ENCODE results near the gene PTPRK. TPM values are rescaled to one million over a fixed set of nuclear protein-coding genes. Genes with fewer than 3 reads are reported as not detected.

The PTPRK gene
- total RNA-seq, 1 donor from 2014 or later: 4.2 TPM

DNA sequence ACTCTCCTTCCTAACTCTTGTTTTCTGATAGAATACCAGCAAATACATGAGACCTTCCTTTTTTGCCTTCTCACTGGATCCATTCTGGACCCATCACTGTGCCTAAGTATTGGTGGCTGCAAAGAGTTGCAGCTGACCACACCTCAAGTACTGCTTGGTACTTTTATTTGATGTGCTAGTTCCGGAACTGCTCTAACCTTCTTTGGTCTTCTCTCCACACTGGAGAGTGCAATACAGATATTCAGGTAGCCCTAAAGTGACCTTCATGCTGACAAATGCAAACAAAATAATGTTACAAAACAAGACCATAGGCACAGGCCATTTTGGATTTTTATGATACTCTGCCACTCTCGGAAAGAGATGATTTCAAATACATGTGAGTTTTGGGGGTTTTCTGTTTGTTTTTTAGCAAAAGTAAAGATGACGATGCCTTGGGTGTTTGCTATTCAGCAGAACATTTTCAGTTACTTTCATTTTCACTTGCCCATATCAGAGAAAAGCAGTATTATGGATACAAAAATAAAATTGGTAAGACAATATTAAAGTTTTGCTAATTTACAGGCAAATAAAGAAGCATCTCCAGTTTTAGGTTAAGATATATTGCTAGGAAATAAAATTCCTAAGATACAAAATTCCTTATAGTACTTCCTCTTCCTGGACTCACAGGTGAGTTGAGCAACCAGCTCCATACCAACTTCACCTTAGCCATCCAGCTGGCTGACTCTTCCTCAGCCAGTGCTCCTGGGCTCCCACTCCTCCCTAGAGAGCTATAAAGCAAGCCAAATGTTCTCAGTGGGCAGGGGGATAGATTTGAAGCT lies 42.0 kb downstream of the PTPRK start:
- no peak overlapping the region for H3K27ac Mint-ChIP-seq
- H3K36me3 Mint-ChIP-seq (ENCODE audit: low read depth): no peaks in the 10 kb centered on the region
- peaks cover 8% of the 10 kb centered on the region for H3K4me1 Mint-ChIP-seq (ENCODE audit: low read depth)
- intact Hi-C loops (cut with micrococcal nuclease): no loop called here
- H3K9me3 Mint-ChIP-seq: no peaks in the 10 kb centered on the region
- H3K4me3 Mint-ChIP-seq (ENCODE audit: low read depth): peak overlapping the region; percentile 29
- no peaks in the 10 kb centered on the region for H3K27me3 Mint-ChIP-seq (ENCODE audit: low read depth)
- no peak for DNase-seq (ENCODE audit: low spot score)

DNA sequence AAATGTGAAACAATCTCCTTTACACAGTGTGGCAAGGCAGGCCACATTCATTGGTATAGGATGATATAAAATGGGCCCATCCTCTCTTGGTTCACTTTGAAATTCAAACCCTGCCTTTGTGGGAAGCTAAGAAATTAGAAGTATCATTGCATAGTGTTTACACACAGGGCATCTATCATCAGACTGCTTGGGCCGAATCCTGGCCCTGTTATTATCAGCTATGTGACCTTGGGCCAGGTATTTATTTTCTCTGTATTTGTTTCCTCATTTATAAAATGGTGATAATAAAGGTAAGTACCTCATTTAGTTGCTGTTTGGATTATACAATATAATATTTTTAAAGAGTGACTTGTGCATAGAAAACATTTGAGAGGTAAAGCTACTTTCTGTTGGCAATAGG lies 45.5 kb downstream of the PTPRK start:
- intact Hi-C loops (cut with micrococcal nuclease): no loop called here
- no peak for DNase-seq (ENCODE audit: low spot score)
- H3K27me3 Mint-ChIP-seq (ENCODE audit: low read depth): no peaks in the 10 kb centered on the region
- H3K4me1 Mint-ChIP-seq (ENCODE audit: low read depth): peaks cover 8% of the 10 kb centered on the region
- no peaks in the 10 kb centered on the region for H3K36me3 Mint-ChIP-seq (ENCODE audit: low read depth)
- H3K27ac Mint-ChIP-seq: no peak overlapping the region
- H3K4me3 Mint-ChIP-seq (ENCODE audit: low read depth): no peak overlapping the region
- H3K9me3 Mint-ChIP-seq: no peaks in the 10 kb centered on the region

DNA sequence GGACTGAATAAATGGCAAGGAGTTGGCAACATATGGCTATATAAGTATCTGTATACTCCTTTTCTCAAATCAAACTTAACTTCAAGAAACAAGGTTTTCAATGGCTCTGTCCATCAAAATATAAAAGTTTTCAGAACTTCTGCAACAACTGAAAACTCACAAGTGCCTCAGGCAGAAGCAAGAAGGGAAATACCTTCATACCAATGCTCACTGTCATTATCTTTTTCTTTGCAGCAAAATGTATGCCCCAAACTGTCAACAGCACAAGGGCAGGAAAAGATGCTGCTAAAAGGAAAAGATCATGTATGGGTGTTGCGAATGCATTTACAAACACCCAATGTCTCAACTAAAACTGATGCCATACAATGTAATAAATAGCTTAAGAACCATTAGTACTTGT lies 45.9 kb downstream of the PTPRK start:
- peaks cover 8% of the 10 kb centered on the region for H3K4me1 Mint-ChIP-seq (ENCODE audit: low read depth)
- no peaks in the 10 kb centered on the region for H3K36me3 Mint-ChIP-seq (ENCODE audit: low read depth)
- H3K9me3 Mint-ChIP-seq: no peaks in the 10 kb centered on the region
- no peak overlapping the region for H3K27ac Mint-ChIP-seq
- no peaks in the 10 kb centered on the region for H3K27me3 Mint-ChIP-seq (ENCODE audit: low read depth)
- H3K4me3 Mint-ChIP-seq (ENCODE audit: low read depth): no peak overlapping the region
- no peak for DNase-seq (ENCODE audit: low spot score)
- intact Hi-C loops (cut with micrococcal nuclease): no loop called here

DNA sequence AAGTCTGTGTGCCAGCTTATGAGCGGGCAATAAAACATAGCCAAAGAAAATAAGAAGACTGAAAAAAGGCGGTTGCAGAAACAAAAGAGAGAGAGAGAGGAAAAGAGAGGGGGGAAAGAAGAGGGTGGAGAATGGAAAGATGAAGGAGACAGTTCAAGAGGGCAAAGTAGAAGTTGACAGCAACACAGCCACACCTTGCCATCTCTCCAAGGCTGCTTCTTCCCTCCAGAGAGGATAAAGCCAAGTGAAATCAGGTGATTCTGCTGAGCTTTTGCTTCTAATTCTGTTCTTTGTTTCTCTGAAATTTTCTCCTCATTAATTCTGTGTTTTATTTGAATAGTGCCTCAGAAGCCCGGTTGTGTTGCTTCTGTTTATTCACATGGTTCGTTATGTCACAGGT lies 48.5 kb downstream of the PTPRK start:
- no peaks in the 10 kb centered on the region for H3K4me1 Mint-ChIP-seq (ENCODE audit: low read depth)
- H3K36me3 Mint-ChIP-seq (ENCODE audit: low read depth): no peaks in the 10 kb centered on the region
- DNase-seq (ENCODE audit: low spot score): no peak
- H3K4me3 Mint-ChIP-seq (ENCODE audit: low read depth): no peak overlapping the region
- H3K9me3 Mint-ChIP-seq: no peaks in the 10 kb centered on the region
- H3K27ac Mint-ChIP-seq: no peak overlapping the region
- intact Hi-C loops (cut with micrococcal nuclease): no loop called here
- H3K27me3 Mint-ChIP-seq (ENCODE audit: low read depth): no peaks in the 10 kb centered on the region

DNA sequence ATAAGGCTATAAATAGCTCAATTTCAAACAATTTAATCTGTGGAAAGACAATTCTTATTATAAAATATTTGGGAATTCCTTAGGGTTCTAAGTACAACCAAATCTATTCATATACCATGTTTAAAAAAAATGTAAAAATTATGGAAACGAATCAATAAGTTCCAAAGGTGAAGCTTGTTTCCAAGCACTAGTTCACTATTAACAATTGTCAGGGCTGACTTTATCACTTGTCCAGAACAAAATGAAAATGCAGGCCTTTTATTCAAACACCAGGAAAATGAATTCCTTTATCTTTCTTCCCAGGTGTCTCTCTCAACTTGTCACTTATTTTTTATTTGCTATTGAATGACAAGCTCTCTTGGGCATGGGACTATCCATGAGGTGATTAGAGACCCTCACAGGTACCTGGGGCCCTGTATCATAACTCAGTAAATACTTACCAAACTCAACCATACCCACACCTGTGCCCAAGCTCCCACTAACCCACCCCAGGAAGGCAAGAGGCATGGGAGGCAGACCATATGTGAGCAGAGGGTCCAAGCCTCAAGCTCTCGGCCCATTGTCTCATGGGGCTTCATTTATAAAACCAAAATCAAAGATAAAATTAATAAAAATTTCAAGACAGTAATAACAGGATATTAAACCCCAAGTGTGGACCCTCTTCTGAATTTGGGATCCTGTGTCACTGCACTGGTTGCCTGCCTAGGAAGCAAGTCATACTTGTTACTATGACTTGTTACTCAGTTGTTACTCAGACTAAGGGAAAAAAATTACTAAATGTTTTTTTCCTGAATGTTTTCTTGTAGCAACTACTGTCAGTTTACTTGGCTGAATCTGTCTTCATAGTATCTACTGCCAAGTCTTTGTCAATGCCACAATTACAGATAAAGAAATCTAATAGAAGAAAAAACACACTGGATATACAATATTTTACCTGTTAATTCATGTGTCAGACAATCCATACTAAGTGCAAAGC lies 54.7 kb downstream of the PTPRK start:
- no peak overlapping the region for H3K4me3 Mint-ChIP-seq (ENCODE audit: low read depth)
- H3K36me3 Mint-ChIP-seq (ENCODE audit: low read depth): no peaks in the 10 kb centered on the region
- H3K9me3 Mint-ChIP-seq: no peaks in the 10 kb centered on the region
- H3K4me1 Mint-ChIP-seq (ENCODE audit: low read depth): no peaks in the 10 kb centered on the region
- peaks cover 4% of the 10 kb centered on the region for H3K27me3 Mint-ChIP-seq (ENCODE audit: low read depth)
- DNase-seq (ENCODE audit: low spot score): no peak
- no peak overlapping the region for H3K27ac Mint-ChIP-seq
- intact Hi-C loops (cut with micrococcal nuclease): no loop called here

DNA sequence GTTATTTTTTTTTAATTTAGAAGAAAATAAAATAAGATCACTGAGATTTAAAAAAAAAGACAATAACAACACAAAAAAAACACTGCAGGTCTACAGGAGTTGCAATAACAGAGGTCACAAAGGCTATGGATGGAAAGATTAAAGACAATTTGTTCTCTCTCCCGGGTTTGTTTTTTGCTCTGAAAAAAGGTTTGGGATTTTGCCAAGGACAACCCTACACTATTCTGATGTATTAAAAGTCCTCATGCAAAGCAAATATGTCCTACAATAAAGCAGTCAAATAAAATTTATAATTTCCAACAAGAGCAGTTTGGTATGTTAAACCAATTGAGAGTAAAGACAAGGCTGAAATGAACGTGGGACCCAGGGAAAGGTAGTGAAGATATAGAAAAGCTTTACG lies 55.6 kb downstream of the PTPRK start:
- Mint-ChIP-seq H3K4me3 (ENCODE audit: low read depth) (no peak overlapping the region), H3K27me3 (ENCODE audit: low read depth) (peaks cover 4% of the 10 kb centered on the region), H3K36me3 (ENCODE audit: low read depth) (no peaks in the 10 kb centered on the region), H3K27ac (no peak overlapping the region), H3K9me3 (no peaks in the 10 kb centered on the region), H3K4me1 (ENCODE audit: low read depth) (no peaks in the 10 kb centered on the region)
- no peak for DNase-seq (ENCODE audit: low spot score)
- intact Hi-C loops (cut with micrococcal nuclease): no loop called here

DNA sequence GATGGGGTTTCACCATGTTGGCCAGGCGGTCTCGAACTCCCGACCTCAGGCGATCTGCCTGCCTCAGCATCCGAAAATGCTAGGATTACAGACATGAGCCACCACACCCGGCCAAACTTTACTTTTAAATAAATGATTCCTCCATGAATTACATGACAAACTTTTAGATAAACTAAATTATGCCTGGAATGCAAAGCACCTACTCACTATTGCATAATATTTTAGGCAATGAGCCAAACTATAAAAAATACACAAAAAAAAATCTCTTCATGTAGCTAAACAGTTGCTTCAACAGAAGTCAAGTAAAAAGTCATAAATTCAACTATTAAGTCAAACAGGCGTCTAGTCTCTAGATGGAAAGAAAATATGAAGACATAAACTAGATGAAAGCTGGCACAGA lies 56.5 kb downstream of the PTPRK start:
- no peak for DNase-seq (ENCODE audit: low spot score)
- no peak overlapping the region for H3K4me3 Mint-ChIP-seq (ENCODE audit: low read depth)
- peaks cover 4% of the 10 kb centered on the region for H3K27me3 Mint-ChIP-seq (ENCODE audit: low read depth)
- no peaks in the 10 kb centered on the region for H3K4me1 Mint-ChIP-seq (ENCODE audit: low read depth)
- intact Hi-C loops (cut with micrococcal nuclease): no loop called here
- H3K36me3 Mint-ChIP-seq (ENCODE audit: low read depth): no peaks in the 10 kb centered on the region
- H3K27ac Mint-ChIP-seq: no peak overlapping the region
- H3K9me3 Mint-ChIP-seq: no peaks in the 10 kb centered on the region

DNA sequence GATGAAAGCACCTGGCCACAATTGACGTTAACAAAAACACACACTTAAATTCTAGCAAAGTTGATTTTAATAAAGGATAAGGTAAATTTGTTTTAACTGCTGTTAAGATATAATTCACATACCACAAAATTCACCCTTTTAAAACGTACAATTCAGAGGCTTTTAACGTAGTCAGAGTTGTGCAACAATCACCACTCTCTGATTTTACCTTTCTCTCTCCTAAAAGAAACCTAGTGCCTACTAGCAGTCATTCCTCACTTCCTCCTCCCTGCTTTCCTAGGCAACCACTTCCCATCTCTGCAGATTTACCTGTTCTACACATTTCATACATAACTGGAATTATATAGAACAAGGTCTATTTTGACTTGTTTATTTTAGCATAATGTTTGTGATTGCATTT lies 58.9 kb downstream of the PTPRK start:
- H3K27me3 Mint-ChIP-seq (ENCODE audit: low read depth): peaks cover 4% of the 10 kb centered on the region
- H3K4me3 Mint-ChIP-seq (ENCODE audit: low read depth): no peak overlapping the region
- H3K4me1 Mint-ChIP-seq (ENCODE audit: low read depth): no peaks in the 10 kb centered on the region
- H3K36me3 Mint-ChIP-seq (ENCODE audit: low read depth): no peaks in the 10 kb centered on the region
- H3K27ac Mint-ChIP-seq: no peak overlapping the region
- DNase-seq (ENCODE audit: low spot score): no peak
- no peaks in the 10 kb centered on the region for H3K9me3 Mint-ChIP-seq
- intact Hi-C loops (cut with micrococcal nuclease): no loop called here

DNA sequence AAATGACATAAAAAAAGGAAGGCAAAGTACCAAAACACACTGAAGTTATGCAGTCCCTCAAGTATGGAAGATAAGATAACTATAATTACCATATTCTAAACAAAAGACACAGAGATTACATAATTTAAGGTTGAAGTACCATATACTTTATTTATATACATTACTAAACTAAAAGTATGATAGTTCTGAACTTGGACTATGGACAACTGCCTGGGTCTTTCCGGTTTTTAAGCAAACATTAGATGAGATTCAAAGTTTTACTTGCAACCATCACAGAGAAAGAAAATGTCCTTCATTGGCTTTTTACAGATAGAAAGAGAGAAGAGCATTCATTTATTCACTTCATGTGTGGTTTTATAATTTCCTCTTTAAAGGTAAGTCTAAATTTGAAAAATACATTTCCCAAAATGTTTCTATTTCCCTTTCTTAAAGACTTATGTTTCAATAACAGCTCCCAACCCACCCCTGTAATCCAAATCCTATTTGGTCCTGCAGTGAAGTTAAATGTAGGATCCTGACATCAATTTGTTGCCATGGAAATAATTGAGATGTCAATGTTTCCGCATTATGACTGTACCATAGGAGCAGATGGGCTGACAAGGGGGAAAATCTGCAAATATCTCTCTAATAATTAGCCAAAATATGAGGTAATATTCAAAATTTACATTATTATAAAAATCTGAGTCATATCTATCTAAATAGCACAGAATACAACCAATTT lies 63.7 kb downstream of the PTPRK start:
- no peaks in the 10 kb centered on the region for H3K36me3 Mint-ChIP-seq (ENCODE audit: low read depth)
- no peaks in the 10 kb centered on the region for H3K4me1 Mint-ChIP-seq (ENCODE audit: low read depth)
- peaks cover 5% of the 10 kb centered on the region for H3K27me3 Mint-ChIP-seq (ENCODE audit: low read depth)
- no peak for DNase-seq (ENCODE audit: low spot score)
- H3K27ac Mint-ChIP-seq: no peak overlapping the region
- H3K4me3 Mint-ChIP-seq (ENCODE audit: low read depth): no peak overlapping the region
- intact Hi-C loops (cut with micrococcal nuclease): no loop called here
- no peaks in the 10 kb centered on the region for H3K9me3 Mint-ChIP-seq

DNA sequence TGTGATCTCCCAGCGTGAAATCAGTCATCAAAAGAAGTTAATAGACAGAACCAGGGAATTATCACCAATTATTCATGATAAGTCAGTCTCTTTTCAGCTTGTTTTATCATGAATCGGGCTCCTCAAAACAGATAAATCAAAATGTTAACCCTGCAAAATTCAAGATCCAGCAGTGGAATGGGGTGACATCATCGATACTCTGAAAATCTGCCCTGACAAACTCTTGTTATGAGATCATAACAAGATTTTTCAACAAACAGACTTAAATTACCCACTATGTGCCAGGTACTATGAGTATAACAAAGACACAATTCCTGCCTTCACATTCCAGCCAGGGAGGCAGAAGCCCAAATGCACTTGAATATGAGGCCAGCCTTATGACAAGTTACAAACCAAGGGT lies 64.4 kb downstream of the PTPRK start:
- no peaks in the 10 kb centered on the region for H3K36me3 Mint-ChIP-seq (ENCODE audit: low read depth)
- DNase-seq (ENCODE audit: low spot score): no peak
- H3K9me3 Mint-ChIP-seq: no peaks in the 10 kb centered on the region
- H3K27me3 Mint-ChIP-seq (ENCODE audit: low read depth): peaks cover 3% of the 10 kb centered on the region
- H3K4me1 Mint-ChIP-seq (ENCODE audit: low read depth): no peaks in the 10 kb centered on the region
- H3K27ac Mint-ChIP-seq: no peak overlapping the region
- no peak overlapping the region for H3K4me3 Mint-ChIP-seq (ENCODE audit: low read depth)
- intact Hi-C loops (cut with micrococcal nuclease): no loop called here

DNA sequence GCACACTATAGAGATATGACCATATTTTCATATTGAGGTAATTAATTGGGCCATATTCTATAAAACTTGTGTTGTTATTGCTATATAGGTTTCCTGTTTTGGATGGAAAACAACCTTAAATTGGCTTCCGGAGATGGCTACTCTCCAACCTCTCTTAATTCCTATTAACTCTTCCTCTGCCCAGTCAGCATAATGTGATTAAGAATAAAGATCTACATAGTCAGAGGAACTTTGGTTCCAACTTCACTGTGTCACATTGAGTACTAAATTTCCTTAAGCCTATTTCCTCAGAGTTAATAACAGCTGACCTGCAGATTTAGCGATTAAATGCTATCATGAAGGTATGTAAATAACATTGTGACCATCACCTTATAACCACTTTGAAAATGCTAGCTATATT lies 67.7 kb downstream of the PTPRK start:
- intact Hi-C loops (cut with micrococcal nuclease): no loop called here
- DNase-seq (ENCODE audit: low spot score): no peak
- no peaks in the 10 kb centered on the region for H3K36me3 Mint-ChIP-seq (ENCODE audit: low read depth)
- no peak overlapping the region for H3K27ac Mint-ChIP-seq
- no peaks in the 10 kb centered on the region for H3K4me1 Mint-ChIP-seq (ENCODE audit: low read depth)
- no peak overlapping the region for H3K4me3 Mint-ChIP-seq (ENCODE audit: low read depth)
- H3K27me3 Mint-ChIP-seq (ENCODE audit: low read depth): peaks cover 3% of the 10 kb centered on the region
- H3K9me3 Mint-ChIP-seq: no peaks in the 10 kb centered on the region

DNA sequence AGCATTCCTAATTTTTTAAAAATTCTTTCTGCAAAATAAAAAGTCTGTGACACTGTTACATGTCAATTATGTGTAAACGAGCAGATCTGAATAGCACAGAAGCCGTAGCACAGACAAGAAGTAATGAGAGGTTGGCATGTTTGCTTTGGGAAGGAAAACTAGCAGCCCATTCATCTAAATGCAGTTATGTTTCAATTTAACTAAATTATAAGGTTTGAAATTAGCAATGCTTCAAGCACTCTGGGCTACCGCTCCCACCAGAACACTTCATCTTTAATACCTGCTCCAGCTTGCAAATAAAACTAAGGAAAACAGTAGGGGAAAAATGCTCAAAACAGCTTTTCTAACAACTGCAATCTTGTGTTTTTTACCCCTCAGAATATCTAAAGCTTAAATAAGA lies 73.9 kb downstream of the PTPRK start:
- intact Hi-C loops (cut with micrococcal nuclease): no loop called here
- Mint-ChIP-seq H3K27me3 (ENCODE audit: low read depth) (no peaks in the 10 kb centered on the region), H3K27ac (no peak overlapping the region), H3K36me3 (ENCODE audit: low read depth) (no peaks in the 10 kb centered on the region), H3K9me3 (no peaks in the 10 kb centered on the region), H3K4me1 (ENCODE audit: low read depth) (no peaks in the 10 kb centered on the region), H3K4me3 (ENCODE audit: low read depth) (no peak overlapping the region)
- DNase-seq (ENCODE audit: low spot score): no peak

DNA sequence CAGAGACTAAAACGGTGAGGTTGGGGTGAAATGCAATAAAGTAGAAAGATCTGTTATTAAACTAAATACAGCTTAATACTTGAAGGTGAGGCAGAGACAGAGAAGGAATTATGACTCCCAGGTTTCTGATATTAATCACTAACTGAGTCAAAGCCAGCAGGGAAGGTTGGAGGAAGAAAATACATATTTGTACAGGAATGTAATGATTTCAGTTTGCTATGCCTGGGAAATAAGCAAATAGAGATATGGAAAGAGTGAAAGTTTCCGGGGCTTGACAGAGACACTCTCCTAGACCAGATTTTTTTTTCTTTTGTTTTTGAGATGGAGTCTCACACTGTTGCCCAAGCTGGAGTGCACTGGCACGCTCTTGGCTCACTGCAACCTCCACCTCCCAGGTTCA lies 76.8 kb downstream of the PTPRK start:
- no peak for DNase-seq (ENCODE audit: low spot score)
- no peak overlapping the region for H3K4me3 Mint-ChIP-seq (ENCODE audit: low read depth)
- H3K27ac Mint-ChIP-seq: no peak overlapping the region
- no peaks in the 10 kb centered on the region for H3K9me3 Mint-ChIP-seq
- no peaks in the 10 kb centered on the region for H3K27me3 Mint-ChIP-seq (ENCODE audit: low read depth)
- intact Hi-C loops (cut with micrococcal nuclease): no loop called here
- H3K4me1 Mint-ChIP-seq (ENCODE audit: low read depth): no peaks in the 10 kb centered on the region
- no peaks in the 10 kb centered on the region for H3K36me3 Mint-ChIP-seq (ENCODE audit: low read depth)
